HG03558 (cell line): ENCODE data around the gene POLN.

Experiments used
- ATAC-seq: cut with Tn5 transposase; IDR thresholded peaks from one replicate; pipeline ENCODE4 v1.9.1; 2021; ENCODE audit warnings: moderate number of reproducible peaks; ENCODE audit not compliant: unreplicated experiment; ENCODE audit errors: extremely low read depth

Gene POLN

GRCh38 chr4:2252530-2253091, 10.7 kb upstream of the POLN start:
- ATAC-seq, result no peak

- no peak for ATAC-seq
Measured at GRCh38 chr4:2251795-2252529, 10.0 kb upstream of the POLN start.

- ATAC-seq, result no peak
Measured at GRCh38 chr4:2251073-2251794, 9.3 kb upstream of the POLN start.

- ATAC-seq, result no peak
Measured at GRCh38 chr4:2250357-2251072, 8.6 kb upstream of the POLN start.

DNA sequence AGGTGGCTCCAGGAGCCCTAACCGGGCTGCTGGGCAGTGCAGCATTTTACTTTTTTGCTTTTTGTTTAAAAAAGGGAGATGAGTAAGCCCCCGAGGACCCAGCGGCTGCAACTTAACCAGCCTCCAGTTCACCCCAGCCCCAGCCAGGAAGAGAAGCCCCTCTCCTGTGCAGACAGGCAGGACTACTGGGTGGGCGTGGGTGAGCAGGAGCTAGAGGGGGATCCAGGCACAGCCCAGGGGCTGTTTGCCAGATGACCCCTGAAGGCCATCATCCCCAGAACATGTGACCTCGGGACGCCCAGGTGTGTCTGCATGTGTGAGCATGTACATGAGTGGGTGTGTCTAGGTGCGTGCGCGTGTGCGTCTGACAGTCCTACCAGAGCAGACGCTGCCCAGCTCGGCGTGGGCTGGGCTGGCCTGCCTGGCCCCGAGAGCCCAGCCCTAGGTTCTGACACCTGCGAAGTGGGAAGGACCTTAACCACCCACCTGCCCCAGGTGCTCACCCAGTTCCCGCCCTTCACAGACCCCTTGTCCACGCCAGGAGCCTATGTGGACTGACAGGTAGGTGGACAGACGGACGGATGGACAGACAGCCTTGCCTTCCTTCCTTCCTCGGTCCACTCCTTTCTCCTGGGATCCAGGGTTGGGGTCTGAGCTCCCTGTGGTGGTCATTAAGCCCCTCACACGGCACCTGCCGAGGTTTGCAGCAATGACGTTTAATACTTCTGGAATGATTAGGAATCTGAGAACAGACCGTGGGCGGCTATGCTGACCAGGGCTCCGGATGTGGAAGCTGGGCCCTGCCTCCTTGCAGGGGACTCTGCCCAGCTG, 7.8 kb upstream of the POLN start:
- ATAC-seq, result no peak

DNA sequence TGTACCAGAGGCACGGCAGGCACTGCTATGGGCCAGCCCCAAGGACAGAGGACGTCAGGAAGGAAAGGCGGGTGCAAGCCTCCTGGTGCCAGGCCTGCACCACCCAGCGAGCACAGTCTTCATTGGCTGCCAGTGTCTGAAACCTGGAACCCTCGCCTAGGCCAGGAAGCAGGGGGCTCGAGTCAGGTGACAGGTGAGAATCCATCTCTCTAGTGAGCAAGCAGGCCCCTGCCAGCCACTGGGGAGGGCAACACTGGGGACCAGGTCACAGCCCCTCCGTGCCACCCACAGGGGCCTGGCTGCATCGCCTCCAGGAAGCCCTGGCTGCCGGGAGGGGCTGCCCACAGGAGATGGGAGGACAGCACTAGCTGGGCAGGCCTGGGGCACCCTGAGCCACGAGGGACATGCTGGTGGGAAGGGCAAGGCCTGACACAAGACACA, 6.9 kb upstream of the POLN start:
- ATAC-seq, result no peak

GRCh38 chr4:2248044-2248780, 6.3 kb upstream of the POLN start:
- no peak for ATAC-seq

DNA sequence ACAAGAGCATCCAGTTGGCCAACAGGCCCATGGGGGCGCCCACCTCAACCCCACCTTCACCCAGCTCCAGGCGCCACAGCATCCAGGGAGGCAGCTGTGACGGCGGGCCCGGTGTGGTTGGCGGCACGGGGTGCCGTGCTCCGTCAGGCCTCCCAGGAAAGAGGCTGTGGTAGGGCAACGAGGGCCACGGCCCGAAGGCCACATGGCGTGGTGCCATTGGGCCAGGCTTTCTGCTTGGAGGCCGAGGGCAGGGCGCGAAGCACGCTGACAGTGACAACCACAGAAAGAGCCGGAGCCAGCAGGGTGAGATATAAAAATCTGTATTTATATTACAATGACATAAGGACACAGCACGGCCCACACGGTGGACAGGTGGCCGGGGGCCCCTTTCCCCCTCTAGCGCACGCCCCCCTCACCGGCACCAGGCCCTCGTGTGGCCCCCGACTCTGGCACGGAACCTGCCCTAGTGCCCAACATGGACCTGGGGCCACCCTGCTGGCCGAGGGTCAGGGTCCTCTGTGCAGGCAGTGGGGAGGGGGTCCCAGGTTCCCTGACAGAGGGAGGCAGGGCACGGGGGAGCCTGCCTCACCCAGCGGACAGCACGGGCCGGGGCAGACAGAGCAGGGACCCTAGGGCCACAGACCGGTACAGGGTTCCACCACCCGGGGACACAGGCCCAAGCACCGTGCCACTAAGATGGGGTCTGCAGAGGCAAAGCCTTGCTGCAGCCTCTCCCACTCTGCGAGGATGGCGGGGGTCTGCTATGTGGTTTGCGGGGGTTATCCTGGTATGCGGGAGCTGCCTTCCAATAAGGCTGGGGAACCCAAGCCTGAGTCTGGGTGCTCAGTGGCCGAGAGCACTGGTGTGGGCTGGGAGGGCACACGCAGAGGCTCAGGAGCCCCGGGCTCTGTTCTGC, 5.5 kb upstream of the POLN start:
- no peak for ATAC-seq

DNA sequence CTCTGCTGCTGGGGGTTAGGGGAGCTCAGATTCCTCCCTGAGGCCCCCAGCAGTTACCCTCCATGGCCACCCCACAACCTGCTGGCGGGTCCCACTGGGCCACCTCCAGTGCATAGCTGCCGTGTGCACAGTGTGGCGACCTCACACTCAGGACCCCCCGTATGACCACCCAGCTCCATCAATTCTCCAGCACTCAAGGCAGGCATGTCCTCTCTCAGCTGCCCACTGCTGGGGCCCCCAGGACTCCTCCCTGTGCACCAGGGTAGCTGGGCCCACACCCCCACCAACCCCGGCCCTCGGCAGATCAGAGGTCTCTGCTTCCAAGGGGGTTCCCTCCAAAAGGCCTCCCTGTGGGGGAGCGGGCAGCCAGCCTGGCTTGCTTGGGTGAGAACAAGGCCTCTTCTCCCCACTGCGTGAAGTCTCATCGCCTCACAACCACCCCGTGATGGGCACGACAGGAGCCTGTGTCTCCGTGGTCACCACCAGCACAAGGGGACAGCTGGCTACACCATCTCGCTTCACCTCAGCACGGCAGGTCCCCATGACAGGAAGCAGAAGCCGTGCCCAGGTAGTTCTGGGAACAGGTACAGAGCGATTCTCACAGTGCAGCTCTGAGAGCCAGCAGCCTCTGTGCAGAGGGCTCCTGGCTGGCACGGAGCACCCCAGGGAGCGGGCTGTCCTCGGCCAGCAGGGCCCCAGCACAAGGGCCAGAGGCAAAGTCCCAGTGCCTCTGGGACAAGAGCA, 4.6 kb upstream of the POLN start:
- ATAC-seq, result no peak

DNA sequence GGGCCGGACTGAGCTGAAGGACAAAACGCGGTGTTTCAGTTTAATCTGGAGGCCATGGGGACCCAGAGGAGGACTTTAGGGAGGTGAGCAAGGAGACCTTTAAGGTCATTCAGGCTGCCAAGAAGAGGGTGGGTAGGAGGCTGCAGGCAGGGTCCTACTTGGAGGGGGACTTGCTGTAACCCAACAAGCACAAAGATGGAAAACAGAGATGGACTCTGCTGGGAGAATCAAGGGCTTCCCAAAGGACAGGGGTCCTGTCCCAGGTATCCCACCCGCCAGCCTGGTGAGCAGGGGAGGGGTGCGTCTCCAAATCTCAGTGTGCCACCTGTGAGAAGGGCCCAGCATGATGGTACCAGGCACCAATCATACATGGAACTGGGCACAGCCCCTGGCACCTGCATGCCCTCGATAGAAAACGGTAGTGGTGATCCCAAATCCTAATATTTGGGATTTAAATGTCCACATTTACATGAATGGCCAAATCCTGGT, 3.9 kb upstream of the POLN start:
- ATAC-seq, result no peak

DNA sequence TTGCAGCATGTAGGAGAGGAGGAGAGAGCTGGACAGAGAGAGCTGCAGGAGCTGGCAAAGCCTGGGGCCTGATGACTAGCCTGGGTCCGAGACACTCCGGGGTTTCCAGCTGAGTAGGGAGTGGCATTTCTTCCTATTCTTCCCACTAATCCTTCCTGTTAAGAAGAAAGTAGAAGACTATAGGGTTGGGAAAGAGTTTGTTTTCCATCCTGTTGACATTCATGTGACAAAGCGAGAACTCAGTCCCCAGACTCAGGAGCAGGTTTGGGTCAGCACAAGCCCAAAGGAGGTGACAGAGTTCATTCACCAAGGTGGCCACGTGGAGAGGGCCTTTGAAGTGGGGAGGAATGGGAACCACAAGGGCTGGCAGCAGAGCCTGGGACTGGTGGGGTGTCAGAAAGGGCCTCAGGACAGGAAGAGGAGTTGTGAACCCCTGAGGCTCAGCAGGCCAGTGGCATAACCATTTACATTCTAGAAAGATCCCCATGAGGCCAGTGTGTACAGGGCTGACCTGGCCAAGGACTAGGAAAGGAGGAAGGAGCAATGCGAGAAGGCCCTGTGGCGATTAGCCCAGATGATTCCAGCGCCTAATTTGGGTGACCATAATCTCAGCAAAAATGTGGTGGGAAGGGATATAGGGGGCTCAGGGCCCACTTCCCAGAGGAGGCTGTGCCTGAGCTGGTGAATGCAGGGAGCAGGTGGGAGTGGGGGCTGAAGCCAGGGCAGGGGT, 3.3 kb upstream of the POLN start:
- ATAC-seq, result no peak

DNA sequence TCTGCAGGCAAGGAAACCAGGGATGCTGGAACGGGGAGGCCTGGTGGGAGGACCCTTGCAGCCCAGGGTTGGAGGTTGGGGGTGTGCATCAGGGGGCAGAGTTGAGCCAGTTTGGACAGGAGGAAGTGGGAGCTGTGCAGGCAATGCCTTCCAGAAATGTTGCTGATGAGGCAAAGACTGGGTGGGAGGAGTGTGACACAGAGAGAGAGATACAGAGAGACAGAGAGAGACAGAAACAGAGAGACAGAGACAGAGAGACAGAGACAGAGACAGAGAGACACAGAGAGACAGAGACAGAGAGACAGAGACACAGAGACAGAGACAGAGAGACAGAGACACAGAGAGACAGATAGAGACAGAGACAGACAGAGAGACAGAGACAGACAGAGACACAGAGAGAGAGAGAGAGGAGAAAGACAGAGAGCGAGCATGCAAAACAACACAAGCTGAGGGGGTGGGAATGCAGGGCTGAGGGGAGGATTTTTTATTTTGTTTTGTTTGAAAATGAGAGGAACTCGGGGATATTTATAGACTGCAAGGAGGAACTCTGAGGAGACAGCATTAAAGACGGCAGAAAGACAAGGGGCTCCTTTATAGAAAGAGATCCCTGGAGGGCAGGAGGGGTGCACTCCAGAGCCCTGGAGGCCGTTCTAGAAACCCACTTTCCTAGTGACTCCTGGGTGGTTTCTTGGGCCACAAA, 1.9 kb upstream of the POLN start:
- ATAC-seq, result no peak

DNA sequence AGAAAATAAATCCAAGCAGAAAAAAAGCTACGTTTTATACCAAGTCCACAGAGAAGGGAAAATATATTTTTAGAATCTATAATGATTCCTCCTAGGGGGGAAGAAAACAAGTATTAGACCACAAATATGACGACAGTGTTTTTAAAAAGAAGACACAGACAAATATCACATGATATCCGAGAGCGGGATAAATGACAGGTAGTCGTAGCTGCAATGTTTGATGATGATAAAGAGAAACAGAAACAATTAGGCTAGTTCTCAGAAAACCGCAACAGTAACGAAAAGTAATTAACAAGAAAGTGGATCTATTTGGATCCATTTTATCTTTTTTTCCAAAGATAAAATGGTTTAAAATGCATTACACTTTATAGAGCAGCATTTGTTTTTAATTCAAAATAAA, 918 bp downstream of the POLN start:
- ATAC-seq, result no peak

DNA sequence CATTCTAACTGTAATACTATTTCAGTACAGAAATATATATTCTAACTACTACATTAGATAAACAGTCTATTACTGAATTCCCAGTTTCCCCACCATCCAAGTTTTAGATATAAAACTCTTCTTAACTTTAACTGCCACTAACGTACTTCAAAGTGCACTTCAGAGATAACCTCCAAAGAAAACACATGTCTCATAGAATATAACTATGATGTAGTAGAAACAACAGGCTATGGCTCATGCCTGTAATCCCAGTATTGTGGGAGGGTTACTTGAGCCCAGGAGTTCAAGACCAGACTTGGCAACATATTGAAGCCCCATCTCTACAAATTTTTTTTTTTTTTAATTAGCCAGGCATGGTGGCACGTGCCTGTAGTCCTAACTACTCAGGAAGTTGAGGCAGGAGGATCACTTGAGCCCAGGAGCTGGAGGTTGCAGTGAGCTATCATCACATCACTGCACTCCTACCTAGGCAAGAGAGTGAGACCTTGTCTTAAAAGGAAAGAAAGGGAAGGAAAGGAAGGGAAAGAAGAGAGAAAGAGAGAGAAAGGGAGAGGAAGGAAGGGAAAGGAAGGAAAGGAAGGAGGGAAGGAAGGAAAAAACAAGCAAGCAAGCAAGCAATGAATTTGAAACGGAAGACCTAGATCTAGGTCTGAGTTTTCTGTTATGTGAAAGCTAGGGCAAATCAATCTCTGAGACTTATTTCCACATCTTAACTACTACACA, 4.8 kb downstream of the POLN start:
- ATAC-seq, result no peak

- ATAC-seq, result no peak
Measured at GRCh38 chr4:2231082-2231481, 10.8 kb downstream of the POLN start.

GRCh38 chr4:2226261-2226660, 15.7 kb downstream of the POLN start:
- no peak for ATAC-seq
